Fibroblast of lung (primary cell): ENCODE data around the gene ZYG11B. TPM values are rescaled to one million over a fixed set of nuclear protein-coding genes. Genes with fewer than 3 reads are reported as not detected.
"Not testable (repeated sequence)": the region's sequence is repeated elsewhere in the genome, so short reads cannot be mapped to it uniquely, and the experiment has no call there.

Experiments used
- DNase-seq, 2 donors: peaks; one replicate each; pipeline versions ENCODE4 v3.0.0 to v3.0.0-alpha.2; 2010; ENCODE audit warnings: low read depth in 2 of 2
- H2AFZ ChIP-seq: 2 replicates; pipeline ENCODE4 v1.5.1; 2012; ENCODE audit warnings: low read length, control low read depth, inconsistent platforms
- H3K27ac ChIP-seq: 2 replicates; pipeline ENCODE4 v1.5.1; 2011; ENCODE audit warnings: low read length, control low read depth; ENCODE audit not compliant: insufficient read depth
- H3K27me3 ChIP-seq: 2 replicates; pipeline ENCODE4 v1.5.1; 2011; ENCODE audit warnings: mild to moderate bottlenecking, low read length; ENCODE audit not compliant: control insufficient read depth, insufficient read depth
- H3K36me3 ChIP-seq: 2 replicates; pipeline ENCODE4 v1.5.1; 2011; ENCODE audit warnings: low read length; ENCODE audit not compliant: control insufficient read depth, insufficient read depth
- H3K4me1 ChIP-seq: 2 replicates; pipeline ENCODE4 v1.5.1; 2011; ENCODE audit warnings: low read length; ENCODE audit not compliant: control insufficient read depth, insufficient read depth; ENCODE audit errors: extremely low read depth
- H3K4me2 ChIP-seq: 2 replicates; pipeline ENCODE4 v1.5.1; 2011; ENCODE audit warnings: low read length, control low read depth; ENCODE audit not compliant: insufficient read depth; ENCODE audit errors: extremely low read depth
- H3K4me3 ChIP-seq, 4 experiments: fragments of 200-600 bp in 1 of 4; sonication (generic) in 1 of 4; replicated peaks in 1 of 4; 2 replicates each; pipeline ENCODE4 v1.5.1; 2011 to 2016; ENCODE audit warnings: low read length in 4 of 4, low read depth in 3 of 4, mild to moderate bottlenecking in 3 of 4, control low read depth in 2 of 4, inconsistent platforms in 1 of 4, mixed read lengths in 1 of 4; ENCODE audit not compliant: insufficient read depth in 1 of 4; ENCODE audit errors: control extremely low read depth in 1 of 4
- H3K79me2 ChIP-seq: 2 replicates; pipeline ENCODE4 v1.5.1; 2012; ENCODE audit warnings: mild to moderate bottlenecking, low read length, inconsistent platforms; ENCODE audit not compliant: control insufficient read depth, insufficient read depth
- H3K9ac ChIP-seq: 2 replicates; pipeline ENCODE4 v1.5.1; 2011; ENCODE audit warnings: mild to moderate bottlenecking, low read length, control low read depth; ENCODE audit not compliant: insufficient read depth
- H3K9me3 ChIP-seq: 2 replicates; pipeline ENCODE4 v1.5.1; 2012; ENCODE audit warnings: low read depth, low read length; ENCODE audit not compliant: control insufficient read depth, insufficient read depth
- H4K20me1 ChIP-seq: 2 replicates; pipeline ENCODE4 v1.5.1; 2011; ENCODE audit warnings: low read length; ENCODE audit not compliant: control insufficient read depth, insufficient read depth; ENCODE audit errors: extremely low read depth
- CTCF ChIP-seq, 2 donors: IDR thresholded peaks in 1 of 2; conservative IDR thresholded peaks in 1 of 2; 1 replicate in 1 of 2; 2 replicates in 1 of 2; pipeline ENCODE4 v1.5.1; 2011 to 2012; ENCODE audit warnings: low read length in 2 of 2, control low read depth in 1 of 2, inconsistent platforms in 1 of 2, low read depth in 1 of 2, mild to moderate bottlenecking in 1 of 2
- EZH2 ChIP-seq: IDR thresholded peaks from 2 replicates; pipeline ENCODE4 v1.5.1; 2012; ENCODE audit warnings: low read length, control low read depth, mild to moderate bottlenecking; ENCODE audit errors: missing control alignments
- polyA plus RNA-seq, 2 donors: library from polyadenylated mRNA; depleted of rRNA in 1 of 2; stranded (reverse) in 1 of 2; unstranded in 1 of 2; fragments of >200 nt; gene quantifications; 2 replicates each; pipeline ENCODE4 v1.2.1, GENCODE V29; 2011 to 2012; ENCODE audit warnings: missing spikeins in 1 of 2
- total RNA-seq: library from RNA; depleted of rRNA; stranded (reverse); fragments of >200 nt; gene quantifications from 2 replicates; pipeline ENCODE4 v1.2.1, GENCODE V29; 2014

ZYG11B gene
- total and polyA plus RNA-seq, 2 donors (not counting 1 experiment from before 2014, with no cell fraction given) = 30.2 to 50.7 TPM

DNA sequence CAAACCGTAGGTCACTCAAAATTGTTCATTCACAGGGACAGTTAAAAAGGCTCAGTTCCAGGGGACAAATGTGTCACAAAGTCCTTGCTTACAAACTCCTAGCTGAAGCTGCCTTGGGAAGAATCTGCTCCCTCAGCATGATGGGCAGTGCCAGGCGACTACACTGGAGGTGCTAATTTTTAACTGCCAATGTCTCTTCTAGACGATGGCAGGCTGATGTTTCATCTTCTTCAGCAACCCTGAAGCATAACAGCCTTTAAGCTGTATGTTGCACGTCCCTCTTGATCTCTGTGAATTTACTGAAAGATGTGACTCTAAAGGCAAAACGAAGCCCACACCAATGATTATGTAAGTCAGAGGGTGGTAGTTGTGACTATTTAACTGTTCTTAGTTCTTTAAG is 39.4 kb upstream of the ZYG11B start:
- Histone ChIP-seq H3K4me3 (no peak overlapping the region), H3K79me2 (no peaks in the 10 kb centered on the region), H3K4me2 (no peak overlapping the region), H3K27me3 (no peaks in the 10 kb centered on the region), H3K4me1 (no peaks in the 10 kb centered on the region), H3K9ac (no peak overlapping the region), H3K27ac (no peak overlapping the region), H4K20me1 (no peaks in the 10 kb centered on the region), H3K9me3 (no peaks in the 10 kb centered on the region), H3K36me3 (peaks cover 4% of the 10 kb centered on the region), H2AFZ (no peak overlapping the region)
- TF ChIP-seq CTCF (conservative IDR thresholded peaks at IDR 0.05 in 1 of 2, IDR thresholded peaks at IDR 0.05 in 1 of 2; ENCODE audit: low read depth in 1 of 2, low read length in 2 of 2) = no peak
- no peak for TF ChIP-seq EZH2
- no peak for DNase-seq

GRCh38 chr1:52691821-52692220 is 34.4 kb upstream of the ZYG11B start:
- H3K4me2 ChIP-seq = no peak overlapping the region
- no peaks in the 10 kb centered on the region for H3K9me3 ChIP-seq
- no peak overlapping the region for H3K27ac ChIP-seq
- H2AFZ ChIP-seq = no peak overlapping the region
- H3K36me3 ChIP-seq = peaks cover 6% of the 10 kb centered on the region
- H3K79me2 ChIP-seq = peaks cover 26% of the 10 kb centered on the region
- no peak overlapping the region for H3K4me3 ChIP-seq
- no peak for DNase-seq
- no peak overlapping the region for H3K9ac ChIP-seq
- H3K27me3 ChIP-seq = no peaks in the 10 kb centered on the region
- no peak for TF ChIP-seq EZH2
- no peak for TF ChIP-seq CTCF (conservative IDR thresholded peaks at IDR 0.05 in 1 of 2, IDR thresholded peaks at IDR 0.05 in 1 of 2; ENCODE audit: low read depth in 1 of 2, low read length in 2 of 2)
- H4K20me1 ChIP-seq = no peaks in the 10 kb centered on the region
- peaks cover 2% of the 10 kb centered on the region for H3K4me1 ChIP-seq

DNA sequence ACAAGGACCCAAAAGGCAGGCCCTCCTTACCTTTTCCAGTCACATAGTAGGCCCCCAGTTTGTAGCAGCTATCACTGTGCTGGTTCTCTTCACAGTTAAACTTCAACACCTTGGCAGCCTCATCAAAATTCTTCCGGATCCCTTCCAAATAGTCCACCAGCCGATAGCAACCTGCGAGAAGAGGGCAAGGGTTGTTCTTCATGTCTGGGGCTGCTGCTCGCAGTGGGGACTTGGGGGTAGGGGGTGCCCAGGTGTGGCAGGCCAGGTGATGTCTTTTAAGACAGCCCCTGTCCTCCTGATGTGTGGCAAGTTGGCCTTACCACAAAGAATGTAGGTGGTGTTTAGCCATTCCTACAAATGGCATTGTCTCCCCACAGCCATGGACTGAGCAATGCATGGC is 33.6 kb upstream of the ZYG11B start:
- Histone ChIP-seq H3K9ac (no peak overlapping the region), H2AFZ (no peak overlapping the region), H3K4me2 (no peak overlapping the region), H3K4me1 (peaks cover 2% of the 10 kb centered on the region), H3K4me3 (no peak overlapping the region), H3K79me2 (peaks cover 31% of the 10 kb centered on the region), H3K27me3 (no peaks in the 10 kb centered on the region), H3K27ac (no peak overlapping the region), H3K9me3 (no peaks in the 10 kb centered on the region), H4K20me1 (no peaks in the 10 kb centered on the region), H3K36me3 (peaks cover 6% of the 10 kb centered on the region)
- no peak for TF ChIP-seq EZH2
- TF ChIP-seq CTCF (conservative IDR thresholded peaks at IDR 0.05 in 1 of 2, IDR thresholded peaks at IDR 0.05 in 1 of 2; ENCODE audit: low read depth in 1 of 2, low read length in 2 of 2) = no peak
- DNase-seq = no peak

DNA sequence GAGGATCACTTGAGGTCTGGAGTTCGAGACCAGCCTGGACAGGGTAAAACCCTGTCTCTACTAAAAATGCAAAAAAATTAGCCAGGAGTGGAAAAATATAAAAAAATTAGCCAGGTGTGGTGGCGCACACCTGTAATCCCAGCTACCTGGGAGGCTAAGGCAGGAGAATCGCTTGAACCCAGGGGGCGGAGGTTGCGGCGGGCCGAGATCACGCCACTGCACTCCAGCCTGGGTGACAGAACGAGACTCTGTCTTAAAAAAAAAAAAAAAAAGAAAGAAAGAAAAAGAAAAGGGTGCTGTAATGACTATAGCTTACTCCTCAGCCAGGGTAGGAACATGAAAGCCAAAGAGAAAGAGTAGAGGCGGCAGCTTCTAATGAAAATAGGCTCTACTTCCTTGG is 32.9 kb upstream of the ZYG11B start:
- H3K27ac ChIP-seq, H3K4me2 ChIP-seq, H4K20me1 ChIP-seq, H3K9ac ChIP-seq, H3K4me1 ChIP-seq, H2AFZ ChIP-seq, H3K4me3 ChIP-seq, H3K27me3 ChIP-seq, H3K9me3 ChIP-seq, H3K36me3 ChIP-seq, DNase-seq: not testable (repeated sequence)
- peaks cover 32% of the 10 kb centered on the region for H3K79me2 ChIP-seq
